NCI-H187 treated with DMSO at 0.1 percent for 48 hours (cell line): ENCODE results near the gene KCNIP4.
A peak's percentile ranks its signal among the peaks of the same experiment; 100 is the strongest.
"Not testable (repeated sequence)": the region's sequence is repeated elsewhere in the genome, so short reads cannot be mapped to it uniquely, and the experiment has no call there.

Source experiments
- DNase-seq: peaks from one replicate; lab custom pipeline; 2025; lab: John Stamatoyannopoulos, UW

Gene KCNIP4

DNA sequence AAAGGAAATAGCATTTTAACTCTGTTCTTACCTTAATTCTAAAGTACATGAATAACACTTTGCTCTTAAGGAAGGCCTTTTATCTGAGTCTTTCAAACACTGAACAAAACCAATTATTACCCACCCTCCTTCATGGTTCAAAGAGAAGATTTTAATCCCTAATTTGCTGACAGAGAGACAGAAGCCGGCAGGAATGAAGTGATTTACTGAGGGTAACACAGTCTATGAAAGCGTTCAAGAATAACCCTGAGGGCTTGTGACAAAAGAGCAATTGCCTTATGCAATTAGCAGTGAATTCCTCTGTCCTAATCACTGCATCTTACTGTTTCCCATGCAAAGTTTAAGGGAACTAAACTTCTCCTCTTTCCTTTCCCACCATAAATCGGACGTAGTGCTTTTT is 1104.3 kb downstream of the KCNIP4 start:
- no peak for DNase-seq

DNA sequence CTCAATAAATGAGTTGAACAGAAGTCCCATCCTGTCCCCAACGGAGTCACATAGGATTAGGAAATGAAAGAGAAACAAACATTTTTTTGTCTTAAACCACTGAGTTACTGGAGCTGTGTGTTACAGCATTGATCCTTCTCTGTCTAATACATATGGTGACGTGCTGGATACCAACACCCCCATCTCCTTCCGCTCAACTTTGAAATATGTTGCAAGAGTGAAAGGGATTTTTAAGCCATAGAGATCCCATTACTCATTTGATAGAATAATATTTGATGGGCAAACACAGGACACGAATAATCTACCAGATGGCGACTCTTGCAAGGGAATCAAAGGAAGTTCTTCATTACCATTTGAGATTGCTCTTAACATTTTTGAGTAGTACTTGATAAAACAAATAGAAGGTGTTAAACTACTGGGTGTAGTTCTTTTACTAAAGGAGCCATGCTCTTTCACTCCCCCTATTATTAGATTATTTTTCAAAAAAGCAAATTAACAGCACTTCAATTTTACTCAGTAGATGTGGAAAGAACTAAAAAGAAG is 1107.9 kb downstream of the KCNIP4 start:
- DNase-seq = no peak

GRCh38 chr4:20839957-20840356 is 1108.6 kb downstream of the KCNIP4 start:
- no peak for DNase-seq

DNA sequence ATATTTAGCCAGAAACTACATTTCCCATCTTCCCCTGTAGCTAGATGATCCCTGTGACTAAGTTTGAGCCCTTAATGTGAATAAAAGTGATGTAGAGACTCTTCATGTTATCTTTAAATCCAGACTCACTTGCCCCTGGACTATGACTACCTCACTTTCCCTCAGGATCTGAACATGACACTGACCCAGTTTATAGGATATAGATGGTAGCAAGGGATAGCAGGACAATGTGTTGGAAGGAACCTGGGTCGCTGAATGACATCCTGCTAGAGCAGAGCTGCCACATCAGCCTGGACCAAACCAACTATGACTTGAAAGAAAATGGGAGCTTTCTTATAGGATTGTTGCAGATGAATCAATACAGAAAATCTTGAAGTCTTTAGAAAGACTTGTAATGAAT is 1110.1 kb downstream of the KCNIP4 start:
- no peak for DNase-seq

GRCh38 chr4:20832826-20833225 is 1115.7 kb downstream of the KCNIP4 start:
- DNase-seq = no peak

- no peak for DNase-seq
Observed at GRCh38 chr4:20831746-20832145, 1116.8 kb downstream of the KCNIP4 start.

- DNase-seq = no peak
Observed at GRCh38 chr4:20829617-20830357, 1118.8 kb downstream of the KCNIP4 start.

GRCh38 chr4:20825505-20825904 is 1123.1 kb downstream of the KCNIP4 start:
- no peak for DNase-seq

DNA sequence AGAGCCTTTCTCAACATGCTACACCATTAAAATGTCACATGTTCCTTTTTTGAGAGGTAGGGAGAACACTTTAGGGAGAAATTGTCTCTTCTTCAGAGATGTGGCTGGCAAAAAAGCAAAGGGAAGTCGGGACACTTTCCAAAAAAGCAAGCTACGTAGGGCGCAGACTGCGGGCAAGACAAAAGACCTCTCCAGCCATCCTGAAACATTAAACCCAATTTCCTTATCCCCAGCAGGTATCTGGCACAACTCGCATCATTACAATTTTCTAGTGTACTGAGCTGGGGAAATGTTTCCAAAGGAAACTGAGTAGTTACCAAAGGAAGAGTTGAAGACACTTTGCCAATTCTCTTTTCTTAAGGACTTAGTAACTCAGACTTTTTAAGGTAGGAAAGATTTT is 1132.3 kb downstream of the KCNIP4 start:
- DNase-seq = no peak

GRCh38 chr4:20813700-20814099 is 1134.9 kb downstream of the KCNIP4 start:
- DNase-seq = no peak

DNA sequence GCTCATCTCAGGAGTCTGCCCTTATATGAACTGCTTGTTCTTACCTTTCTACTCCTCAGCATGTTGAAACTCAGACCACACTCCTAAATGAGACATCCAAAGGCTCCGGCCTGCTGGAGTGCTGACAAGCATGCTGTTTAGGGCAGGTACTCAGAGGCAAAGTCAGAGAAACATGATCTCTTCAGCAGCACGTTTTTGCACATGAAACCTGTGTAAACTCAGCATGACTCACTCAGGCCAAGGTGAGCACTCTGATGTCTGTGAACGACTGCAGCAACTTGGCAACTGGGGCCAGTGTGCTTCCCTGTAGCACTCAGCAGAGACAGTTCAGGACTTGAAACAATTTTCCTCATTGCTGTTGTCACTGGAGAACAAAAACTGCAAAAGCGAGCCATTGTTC is 1138.8 kb downstream of the KCNIP4 start:
- DNase-seq = peak; percentile 28

DNA sequence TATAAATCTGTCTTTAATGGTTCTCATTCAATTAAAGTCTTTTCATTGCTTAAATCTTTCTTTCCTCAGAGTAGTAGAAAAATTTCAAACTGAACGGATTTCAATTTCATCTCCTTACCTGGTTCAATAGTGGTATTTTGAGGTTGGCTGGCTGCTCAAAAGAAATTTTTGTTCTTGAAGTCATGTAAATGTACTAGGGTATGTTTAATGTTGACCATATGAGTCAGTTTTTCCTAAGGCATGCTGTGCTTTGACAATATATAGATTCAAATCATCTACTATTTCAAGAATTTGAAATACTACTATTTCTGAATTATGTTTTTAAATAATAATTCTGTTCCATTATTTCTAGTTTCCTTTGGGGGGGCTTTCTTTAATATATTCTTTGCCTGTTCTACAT is 1142.9 kb downstream of the KCNIP4 start:
- no peak for DNase-seq

GRCh38 chr4:20787940-20788665 is 1160.5 kb downstream of the KCNIP4 start:
- no peak for DNase-seq

DNA sequence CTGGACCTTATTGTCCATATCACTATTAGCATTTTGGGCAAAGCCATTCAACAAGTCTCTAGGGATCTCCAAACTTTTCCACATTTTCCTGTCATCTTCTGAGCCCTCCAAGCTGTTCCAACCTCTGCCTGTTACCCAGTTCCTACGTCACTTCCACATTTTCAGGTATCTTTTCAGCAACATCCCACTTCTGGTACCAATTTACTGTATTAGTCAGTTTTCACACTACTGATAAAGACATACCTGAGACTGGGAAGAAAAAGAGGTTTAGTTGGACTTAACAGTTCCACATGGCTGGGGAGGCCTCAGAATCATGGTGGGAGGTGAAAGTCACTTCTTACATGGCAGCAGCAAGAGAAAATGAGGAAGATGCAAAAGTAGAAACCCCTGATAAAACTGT is 1165.4 kb downstream of the KCNIP4 start:
- DNase-seq = not testable (repeated sequence)

DNA sequence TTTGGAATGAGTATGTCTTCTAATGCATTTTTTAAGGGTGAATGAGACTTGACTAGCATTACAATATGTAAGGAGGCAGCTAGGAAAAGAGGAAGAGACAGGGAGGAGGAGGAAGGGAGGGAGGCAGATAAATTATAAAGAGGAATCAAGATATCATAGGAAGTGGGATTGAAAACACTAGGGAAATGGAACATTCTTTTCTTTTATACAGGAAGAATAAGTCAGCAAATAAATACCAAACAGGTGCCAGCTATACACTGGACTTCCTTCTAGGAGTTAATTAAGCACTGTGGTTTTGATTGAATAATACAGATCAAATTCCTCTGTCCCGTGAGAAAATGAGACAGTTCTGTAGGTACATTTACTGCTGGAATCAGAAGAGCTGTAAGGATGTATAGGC is 1169.7 kb downstream of the KCNIP4 start:
- DNase-seq = no peak

DNA sequence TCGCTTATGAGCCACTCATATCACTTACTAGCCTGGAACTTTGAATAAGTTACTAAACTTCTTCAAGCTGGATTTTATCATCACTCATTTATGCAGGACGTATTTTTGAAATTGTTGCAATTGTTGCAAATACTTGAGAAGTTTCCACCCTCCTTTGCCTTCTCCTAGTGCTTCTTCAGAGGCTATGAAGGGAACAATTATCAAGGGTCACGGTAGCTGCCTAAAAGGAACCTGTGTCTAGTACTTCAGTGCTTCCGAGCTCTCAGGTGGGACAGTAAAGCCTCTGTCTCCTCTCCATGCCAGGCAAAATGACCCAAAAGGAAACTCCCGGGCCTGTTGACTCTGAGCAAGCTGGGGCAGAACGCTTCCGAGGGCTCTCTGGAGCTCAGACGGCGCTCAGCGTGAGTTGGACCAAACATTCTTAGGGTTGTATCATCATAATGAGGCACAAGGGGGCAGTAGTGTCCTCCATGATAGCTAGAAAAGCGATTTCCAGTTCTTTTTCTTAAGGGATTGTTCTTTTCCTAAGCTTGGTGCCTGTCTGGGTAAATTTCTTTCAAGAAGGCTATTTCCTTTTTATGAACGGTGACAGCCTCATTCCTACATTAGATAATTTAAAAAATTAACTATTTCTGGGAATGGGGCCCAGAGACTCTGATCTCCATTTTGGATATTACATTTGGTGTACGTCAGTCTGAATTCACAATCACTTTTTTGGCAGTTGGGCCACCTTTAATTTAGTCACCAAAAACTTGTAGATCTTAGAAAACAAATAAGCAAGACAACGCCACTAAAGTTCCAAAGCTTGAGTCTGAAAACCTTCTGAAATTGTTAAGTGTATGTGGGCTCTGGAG is 1175.2 kb downstream of the KCNIP4 start:
- peak; percentile 63 for DNase-seq

DNA sequence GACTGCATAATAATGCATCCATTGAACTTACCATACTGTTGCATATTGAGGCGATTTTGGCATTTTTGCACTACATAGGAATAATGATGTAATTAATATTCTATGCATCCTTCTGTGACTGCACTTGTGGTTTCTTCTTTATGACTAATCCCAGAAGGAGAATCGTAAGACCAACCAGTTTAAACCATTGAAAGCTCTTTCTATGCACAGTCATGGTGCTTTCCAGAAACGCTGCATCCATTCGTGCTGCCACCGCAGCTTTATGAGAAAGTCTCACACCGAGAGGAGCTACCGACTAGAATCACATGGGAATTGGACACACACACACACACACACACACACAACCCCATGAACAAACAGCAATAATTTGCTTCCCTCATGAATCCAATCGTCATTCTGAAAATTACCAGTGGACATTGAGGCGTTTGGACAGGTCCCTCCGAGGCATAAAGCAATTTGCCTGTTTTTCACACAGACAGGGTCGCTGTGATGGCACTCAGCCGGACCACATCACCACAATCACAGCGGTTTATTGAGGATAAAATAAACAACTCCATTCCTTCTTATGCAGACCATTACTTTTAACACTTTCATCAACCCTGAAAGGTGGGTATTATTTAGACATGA is 1184.1 kb downstream of the KCNIP4 start:
- no peak for DNase-seq

- no peak for DNase-seq
Observed at GRCh38 chr4:20761826-20762225, 1186.7 kb downstream of the KCNIP4 start.

DNA sequence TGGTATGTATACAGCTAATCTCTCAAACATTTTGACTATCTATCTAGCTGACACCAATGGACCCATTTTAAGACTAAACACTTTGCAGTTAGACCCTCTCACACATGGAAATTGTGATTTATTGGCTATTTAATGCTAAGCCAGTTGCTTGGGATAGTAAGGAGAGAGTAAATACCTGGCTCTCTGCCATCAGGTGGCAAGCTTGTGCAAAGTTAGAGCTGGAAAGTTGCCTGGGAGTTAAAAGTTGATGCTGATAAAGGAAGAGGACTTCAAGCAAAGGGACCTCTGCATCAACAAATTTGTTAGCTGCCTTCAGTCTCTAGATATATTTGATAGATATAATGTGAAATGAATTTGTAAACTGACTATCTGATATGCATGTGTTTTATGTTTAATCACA is 1187.2 kb downstream of the KCNIP4 start:
- DNase-seq = no peak

DNA sequence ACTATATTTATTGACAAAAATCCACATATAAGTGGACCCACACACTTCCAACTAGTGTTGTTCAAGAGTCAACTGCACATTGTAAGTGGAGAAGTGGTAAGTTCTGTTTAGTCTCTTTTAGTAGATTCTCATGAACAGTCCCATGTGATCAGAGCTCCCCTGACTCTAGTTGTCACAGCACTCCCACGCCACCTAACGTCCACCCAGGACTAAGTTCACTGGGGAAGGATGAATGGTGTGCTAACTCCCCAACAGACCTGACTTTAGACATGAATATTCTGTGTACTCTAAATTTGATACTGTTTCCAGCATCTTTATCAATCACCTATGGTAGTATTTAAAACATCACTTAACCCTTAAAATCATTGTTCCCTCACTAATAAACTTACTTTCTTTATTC is 1188.5 kb downstream of the KCNIP4 start:
- no peak for DNase-seq

- DNase-seq = no peak
Observed at GRCh38 chr4:20754036-20754435, 1194.5 kb downstream of the KCNIP4 start.

DNA sequence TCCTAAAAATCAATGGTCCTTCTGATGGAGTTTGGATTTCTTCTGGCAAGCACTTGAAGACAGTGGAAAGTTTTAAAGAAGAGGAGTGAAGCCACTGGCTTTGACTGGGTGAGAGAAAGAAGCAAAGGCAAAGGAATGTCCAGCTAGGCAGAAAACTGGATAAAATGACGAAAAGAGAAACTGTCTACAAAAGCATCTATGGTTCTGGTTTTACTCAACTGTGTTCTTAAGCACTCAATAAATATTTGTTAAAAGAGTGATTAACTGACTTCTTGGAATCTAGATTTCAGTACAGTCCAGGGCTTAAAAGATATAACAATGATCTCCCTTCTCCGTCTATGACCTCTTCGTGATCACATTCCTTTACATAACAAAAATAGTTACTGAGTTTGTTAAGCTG is 1195.9 kb downstream of the KCNIP4 start:
- no peak for DNase-seq
